NCI-H748 (cell line): ENCODE data around the gene FGF12.

Experiments used
- DNase-seq: peaks from one replicate; lab custom pipeline; 2025; ENCODE audit not compliant: unreplicated experiment; lab: John Stamatoyannopoulos, UW

Gene FGF12

GRCh38 chr3:192417559-192418055 is 309.7 kb downstream of the FGF12 start:
- no peak for DNase-seq

GRCh38 chr3:192417017-192417416 is 310.3 kb downstream of the FGF12 start:
- no peak for DNase-seq

- no peak for DNase-seq
Measured at GRCh38 chr3:192413461-192413860, 313.9 kb downstream of the FGF12 start.

- DNase-seq, result no peak
Measured at GRCh38 chr3:192410684-192410960, 316.7 kb downstream of the FGF12 start.

GRCh38 chr3:192409838-192410683 is 317.3 kb downstream of the FGF12 start:
- DNase-seq, result peak; percentile 67

GRCh38 chr3:192409201-192409837 is 318.0 kb downstream of the FGF12 start:
- DNase-seq, result peak; percentile 64

GRCh38 chr3:192408647-192409200 is 318.6 kb downstream of the FGF12 start:
- DNase-seq, result peak; percentile 45

- DNase-seq, result no peak
Measured at GRCh38 chr3:192408007-192408646, 319.2 kb downstream of the FGF12 start.

- no peak for DNase-seq
Measured at GRCh38 chr3:192399767-192400166, 327.6 kb downstream of the FGF12 start.

GRCh38 chr3:192397012-192397411 is 330.3 kb downstream of the FGF12 start:
- no peak for DNase-seq

- DNase-seq, result no peak
Measured at GRCh38 chr3:192395506-192395905, 331.8 kb downstream of the FGF12 start.

- no peak for DNase-seq
Measured at GRCh38 chr3:192392986-192393385, 334.4 kb downstream of the FGF12 start.

GRCh38 chr3:192382861-192383260 is 344.5 kb downstream of the FGF12 start:
- no peak for DNase-seq

GRCh38 chr3:192373586-192373985 is 353.8 kb downstream of the FGF12 start:
- no peak for DNase-seq

GRCh38 chr3:192373032-192373431 is 354.3 kb downstream of the FGF12 start:
- no peak for DNase-seq

- DNase-seq, result no peak
Measured at GRCh38 chr3:192372616-192373015, 354.7 kb downstream of the FGF12 start.

GRCh38 chr3:192371870-192372400 is 355.4 kb downstream of the FGF12 start:
- no peak for DNase-seq

GRCh38 chr3:192367616-192368015 is 359.7 kb downstream of the FGF12 start:
- no peak for DNase-seq

GRCh38 chr3:192366916-192367315 is 360.4 kb downstream of the FGF12 start:
- DNase-seq, result no peak

- no peak for DNase-seq
Measured at GRCh38 chr3:192365571-192365970, 361.8 kb downstream of the FGF12 start.

- no peak for DNase-seq
Measured at GRCh38 chr3:192364316-192364715, 363.0 kb downstream of the FGF12 start.
